Placental pericyte (primary cell): Measurements from ENCODE around the gene SFTPA2. TPM values are rescaled to one million over a fixed set of nuclear protein-coding genes. Genes with fewer than 3 reads are reported as not detected.

Source experiments
- small RNA-seq: library from RNA; depleted of rRNA; stranded (forward); fragments of <200 nt; gene quantifications from one replicate; pipeline ENCODE3, GENCODE V24; 2012; ENCODE audit warnings: low replicate concordance
- total RNA-seq: library from RNA; depleted of rRNA; stranded (reverse); fragments of >200 nt; gene quantifications from 2 replicates; pipeline ENCODE4 v1.2.3, GENCODE V29; 2012

Gene SFTPA2
- total RNA-seq, result not detected in 2 replicates

DNA sequence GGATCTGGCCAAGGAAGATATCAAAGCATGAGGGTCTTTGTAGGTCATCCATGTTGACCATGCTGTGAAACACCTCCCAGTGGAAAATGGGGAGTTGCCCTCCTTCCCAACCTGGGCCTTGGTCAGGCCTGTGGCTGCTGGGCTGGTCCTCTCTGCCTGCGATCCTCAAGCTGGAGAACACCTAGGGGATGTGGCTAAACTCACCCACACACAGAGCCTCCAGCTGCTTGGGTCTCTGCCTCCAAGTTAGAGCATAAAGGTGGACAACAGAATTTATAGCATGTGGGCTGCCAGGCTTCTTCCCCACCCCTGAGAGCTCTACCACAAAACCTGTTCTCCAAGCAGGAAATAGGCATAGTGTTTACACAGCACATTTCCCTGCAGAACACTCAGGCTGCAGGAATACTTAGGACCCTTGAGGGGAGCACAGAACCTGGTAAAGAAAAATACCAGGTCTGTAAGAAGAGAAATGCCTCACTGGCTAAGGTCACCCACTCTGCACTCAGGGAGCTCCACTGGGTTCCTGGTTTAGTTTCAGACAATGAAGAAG is at the start of gene SFTPA2:
TSS of gene SFTPA2 (minus strand) at position 248 of the 550 bp plus-strand sequence. CDS start 924 bp downstream, outside the sequence.

DNA sequence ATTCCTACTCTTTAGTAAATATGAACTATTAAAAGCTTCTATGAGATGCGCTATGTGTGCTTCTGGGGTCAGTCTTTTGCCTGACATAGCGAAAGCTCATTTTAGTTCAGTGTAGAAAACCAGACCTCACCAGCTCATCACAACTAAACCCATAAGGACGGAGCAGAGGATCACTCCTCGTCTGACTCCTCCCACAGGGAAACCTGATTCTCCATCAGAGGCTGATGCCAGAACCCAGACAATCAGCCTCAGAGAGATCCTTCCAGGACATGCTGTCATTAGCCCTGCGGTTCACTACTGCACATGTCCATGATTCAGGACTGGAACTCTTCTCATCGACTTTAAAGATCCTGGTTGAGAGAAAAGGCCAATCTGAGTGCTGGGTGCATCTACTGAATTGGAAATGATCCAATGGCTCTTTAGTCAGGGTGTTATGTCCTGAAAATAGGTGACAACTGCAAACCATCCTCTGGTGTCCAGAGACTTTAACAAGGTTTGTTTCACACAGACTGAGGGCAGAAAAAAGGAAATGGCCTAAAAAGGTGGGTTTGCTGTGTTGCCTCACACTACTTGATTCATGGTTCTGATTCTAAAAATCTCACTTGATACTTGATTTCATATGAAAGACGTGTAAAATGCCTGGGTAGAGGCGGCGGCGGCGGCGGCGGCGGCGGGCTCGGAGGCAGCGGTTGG is 48.2 kb downstream of the SFTPA2 start, which contains the start of gene EIF5AL1:
TSS of gene EIF5AL1 (plus strand) at position 643 of the 693 bp plus-strand sequence. CDS start 117 bp downstream, outside the sequence.

Small RNAs within 50 kb of the gene (small RNA-seq; reads per million reads assigned to genes)
- gene BX248123.2, result not detected
- not detected for gene RPS12P18

Other genes starting within 250 kb of the SFTPA2 start
- gene PPIF, start 212.9 kb downstream of the SFTPA2 start, total RNA-seq, result 41.2 and 90.8 TPM in 2 replicates
- 25.2 and 40.7 TPM in 2 replicates for gene ZCCHC24, start 114.8 kb downstream of the SFTPA2 start, total RNA-seq
- gene EIF5AL1, start 47.9 kb downstream of the SFTPA2 start, total RNA-seq, result 0.44 and 0.72 TPM in 2 replicates
- not detected in 2 replicates for gene SFTPA1, start 50.5 kb upstream of the SFTPA2 start, total RNA-seq
- under 0.01 and 0.43 TPM in 2 replicates for gene NUTM2B, start 142.8 kb upstream of the SFTPA2 start, total RNA-seq